IMR-90 (cell line): ENCODE results near the gene PTP4A2. TPM values are rescaled to one million over a fixed set of nuclear protein-coding genes. Genes with fewer than 3 reads are reported as not detected.

Experiments
- ATAC-seq: fragments of 200-7000 bp; cut with Tn5 transposase; 2 replicates; pipeline ENCODE4 v1.9.1; 2020; ENCODE audit warnings: low read depth, mild to moderate bottlenecking, moderate library complexity
- BruUV-seq: library from RNA; stranded (reverse); fragments of 400-500 nt; replicated peaks from 2 replicates; lab custom pipeline; 2021; lab: Mats Ljungman, UMichigan
- CTCF ChIA-PET: fragments of 300-600 bp; formaldehyde crosslinking; extraction: SDS; loops from one replicate; lab custom pipeline; 2021; ENCODE audit warnings: antibody characterized with exemption; lab: Yijun Ruan, JAX
- POLR2A ChIA-PET: fragments of 300-600 bp; sonication (Branson Sonifier 250); formaldehyde crosslinking; loops from one replicate; lab custom pipeline; 2022; ENCODE audit warnings: antibody characterized with exemption; ENCODE audit not compliant: unreplicated experiment; lab: Charles Lee
- DNase-seq: peaks from one replicate; pipeline ENCODE4 v3.0.0; 2013
- H2AFZ ChIP-seq: replicated peaks from 2 replicates; pipeline ENCODE3; 2013; ENCODE audit warnings: low read length, mild to moderate bottlenecking; ENCODE audit not compliant: poor library complexity
- H2AK5ac ChIP-seq: 2 replicates; pipeline ENCODE4 v1.6.1; 2013; ENCODE audit warnings: low read depth, low read length, inconsistent platforms
- H2AK9ac ChIP-seq: replicated peaks from 2 replicates; pipeline ENCODE3; 2013; ENCODE audit warnings: mild to moderate bottlenecking, low read depth, low read length, moderate library complexity; ENCODE audit not compliant: poor library complexity
- H2BK120ac ChIP-seq: 2 replicates; pipeline ENCODE4 v1.6.1; 2013; ENCODE audit warnings: low read depth, low read length, inconsistent platforms
- H2BK15ac ChIP-seq: 3 replicates; pipeline ENCODE4 v1.6.1; 2013; ENCODE audit warnings: low read depth, low read length, inconsistent platforms
- H2BK20ac ChIP-seq: 2 replicates; pipeline ENCODE4 v1.6.1; 2013; ENCODE audit warnings: low read depth, mild to moderate bottlenecking, inconsistent platforms, low read length, moderate library complexity
- H2BK5ac ChIP-seq: 2 replicates; pipeline ENCODE4 v1.6.1; 2013; ENCODE audit warnings: mild to moderate bottlenecking, low read depth, low read length, inconsistent platforms; ENCODE audit not compliant: poor library complexity, severe bottlenecking
- H3K14ac ChIP-seq: replicated peaks from 2 replicates; pipeline ENCODE4 v1.6.1; 2013; ENCODE audit warnings: low read depth, low read length, inconsistent platforms
- H3K18ac ChIP-seq: 2 replicates; pipeline ENCODE4 v1.6.1; 2013; ENCODE audit warnings: low read depth, low read length, control low read depth
- H3K23ac ChIP-seq: 2 replicates; pipeline ENCODE4 v1.6.1; 2013; ENCODE audit warnings: low read depth, low read length, inconsistent platforms
- H3K27ac ChIP-seq: 2 replicates; pipeline ENCODE4 v1.5.1; 2013; ENCODE audit warnings: mild to moderate bottlenecking, control low read depth, low read length; ENCODE audit not compliant: insufficient read depth
- H3K27me3 ChIP-seq: 2 replicates; pipeline ENCODE4 v1.6.1; 2013; ENCODE audit warnings: low read length; ENCODE audit not compliant: control insufficient read depth, insufficient read depth
- H3K36me3 ChIP-seq: 2 replicates; pipeline ENCODE4 v1.6.1; 2013; ENCODE audit warnings: low read length, mixed read lengths; ENCODE audit not compliant: control insufficient read depth, insufficient read depth
- H3K4ac ChIP-seq: 2 replicates; pipeline ENCODE4 v1.6.1; 2013; ENCODE audit warnings: low read depth, low read length, inconsistent platforms
- H3K4me1 ChIP-seq: 2 replicates; pipeline ENCODE4 v1.6.1; 2013; ENCODE audit warnings: low read length, mixed read lengths; ENCODE audit not compliant: control insufficient read depth, insufficient read depth
- H3K4me2 ChIP-seq: 2 replicates; pipeline ENCODE4 v1.6.1; 2013; ENCODE audit warnings: low read depth, mild to moderate bottlenecking, control low read depth, low read length, moderate library complexity
- H3K4me3 ChIP-seq: 2 replicates; pipeline ENCODE4 v1.5.1; 2013; ENCODE audit warnings: low read depth, mild to moderate bottlenecking, control low read depth, low read length, moderate library complexity; ENCODE audit not compliant: insufficient read depth
- H3K56ac ChIP-seq: 2 replicates; pipeline ENCODE4 v1.6.1; 2013; ENCODE audit warnings: low read length, inconsistent platforms; ENCODE audit not compliant: insufficient read depth; ENCODE audit errors: extremely low read depth
- H3K79me1 ChIP-seq, 2 experiments: 2 replicates each; pipeline ENCODE4 v1.6.1; 2013; ENCODE audit warnings: low read length in 2 of 2, inconsistent platforms in 1 of 2, low read depth in 1 of 2
- H3K9ac ChIP-seq: 2 replicates; pipeline ENCODE4 v1.6.1; 2013; ENCODE audit warnings: low read depth, low read length, control low read depth
- H3K9me1 ChIP-seq: 2 replicates; pipeline ENCODE4 v1.6.1; 2013; ENCODE audit warnings: low read length, inconsistent platforms; ENCODE audit not compliant: insufficient read depth
- H3K9me3 ChIP-seq: 2 replicates; pipeline ENCODE4 v1.6.1; 2013; ENCODE audit warnings: low read length; ENCODE audit not compliant: control insufficient read depth, insufficient read depth
- H4K20me1 ChIP-seq: 2 replicates; pipeline ENCODE4 v1.6.1; 2013; ENCODE audit warnings: low read length, inconsistent platforms; ENCODE audit not compliant: insufficient read depth
- H4K5ac ChIP-seq: 2 replicates; pipeline ENCODE4 v1.6.1; 2013; ENCODE audit warnings: mild to moderate bottlenecking, low read depth, low read length, control low read depth
- H4K8ac ChIP-seq, 2 experiments: 2 replicates each; pipeline ENCODE4 v1.6.1; 2013; ENCODE audit warnings: low read depth in 2 of 2, low read length in 2 of 2, control low read depth in 1 of 2, inconsistent platforms in 1 of 2
- H4K91ac ChIP-seq: 2 replicates; pipeline ENCODE4 v1.6.1; 2013; ENCODE audit warnings: low read depth, low read length, inconsistent platforms; ENCODE audit not compliant: insufficient read depth
- BHLHE40 ChIP-seq: fragments of 150-350 bp; IDR thresholded peaks from 2 replicates; pipeline ENCODE4 v1.6.1; 2016; ENCODE audit warnings: mild to moderate bottlenecking, low read depth, low read length
- CEBPB ChIP-seq: IDR thresholded peaks from 2 replicates; pipeline ENCODE4 v1.6.1; 2012; ENCODE audit warnings: low read depth, low read length, improper control_type of control experiment
- CHD1 ChIP-seq: IDR thresholded peaks from 2 replicates; pipeline ENCODE4 v1.6.1; 2012; ENCODE audit warnings: low read depth, low read length, improper control_type of control experiment
- CTCF ChIP-seq: conservative IDR thresholded peaks from 2 replicates; pipeline ENCODE4 v1.5.1; 2012; ENCODE audit warnings: mild to moderate bottlenecking, low read depth, low read length, improper control_type of control experiment
- ELK1 ChIP-seq: fragments of 150-350 bp; IDR thresholded peaks from 2 replicates; pipeline ENCODE4 v1.6.1; 2016; ENCODE audit warnings: low read depth, mild to moderate bottlenecking, low read length, moderate library complexity, borderline replicate concordance
- MAFK ChIP-seq: IDR thresholded peaks from 2 replicates; pipeline ENCODE4 v1.6.1; 2012; ENCODE audit warnings: low read depth, low read length, improper control_type of control experiment
- MXI1 ChIP-seq: IDR thresholded peaks from 2 replicates; pipeline ENCODE4 v1.6.1; 2012; ENCODE audit warnings: low read depth, mild to moderate bottlenecking, low read length, moderate library complexity, borderline replicate concordance
- NFE2L2 ChIP-seq: fragments of 150-350 bp; IDR thresholded peaks from 2 replicates; pipeline ENCODE4 v1.6.1; 2016; ENCODE audit warnings: low read depth, mild to moderate bottlenecking, low read length
- POLR2A ChIP-seq: IDR thresholded peaks from 2 replicates; pipeline ENCODE4 v1.6.1; 2012; ENCODE audit warnings: mild to moderate bottlenecking, low read depth, low read length
- RCOR1 ChIP-seq: IDR thresholded peaks from 2 replicates; pipeline ENCODE4 v1.6.1; 2012; ENCODE audit warnings: mild to moderate bottlenecking, low read length, improper control_type of control experiment; ENCODE audit not compliant: insufficient replicate concordance
- RFX5 ChIP-seq: IDR thresholded peaks from 2 replicates; pipeline ENCODE4 v1.8.0; 2012; ENCODE audit warnings: low read depth, mild to moderate bottlenecking, low read length, moderate library complexity
- SMC3 ChIP-seq: fragments of 150-350 bp; IDR thresholded peaks from 2 replicates; pipeline ENCODE4 v1.6.1; 2016; ENCODE audit warnings: low read depth, mild to moderate bottlenecking, antibody characterized with exemption, low read length, moderate library complexity
- USF2 ChIP-seq: fragments of 150-350 bp; IDR thresholded peaks from 2 replicates; pipeline ENCODE4 v1.6.1; 2017; ENCODE audit warnings: mild to moderate bottlenecking, antibody characterized with exemption, low read length, low read depth
- WGBS, 2 experiments: methylation state at CpG; one replicate each; pipeline versions ENCODE4 v1.1.5 to v1.1.7; 2013; ENCODE audit warnings: missing lambda C conversion rate in 2 of 2; ENCODE audit not compliant: insufficient read length in 1 of 2; ENCODE audit errors: extremely low coverage in 2 of 2; 5-methylcytosine and 5-hydroxymethylcytosine counted together
- dilution Hi-C: fragments of 300-500 bp; cut with HindIII; formaldehyde crosslinking; loops from one replicate; pipeline ENCODE4 v1.14.3; 2018; ENCODE audit warnings: low sequenced_read_pairs; ENCODE audit not compliant: unreplicated experiment
- in situ Hi-C: fragments of 300-500 bp; cut with MboI; formaldehyde crosslinking; loops from 3 replicates; pipeline ENCODE4 v1.14.3; 2019; ENCODE audit warnings: low sequenced_read_pairs, inconsistent platforms, mixed read lengths
- intact Hi-C: fragments of 100-400 bp; cut with micrococcal nuclease; formaldehyde crosslinking; loops from 2 replicates; pipeline ENCODE4 v1.10.0; 2022
- polyA plus RNA-seq, 3 experiments: library from polyadenylated mRNA; depleted of rRNA; stranded (reverse); fragments of >200 nt; gene quantifications; 2 replicates each; pipeline ENCODE4 v1.2.3, GENCODE V29; 2012; ENCODE audit warnings: low replicate concordance in 1 of 3
- total RNA-seq: library from RNA; depleted of rRNA; stranded (reverse); fragments of >200 nt; gene quantifications from 2 replicates; pipeline ENCODE4 v1.2.3, GENCODE V29; 2012

Gene PTP4A2
- total and polyA plus RNA-seq, 2 of the 4 experiments (the other 2 are of a cell fraction), result 135 to 328 TPM

GRCh38 chr1:31939484-31940329 is 1.5 kb upstream of the PTP4A2 start:
- ChIA-PET POLR2A (no interaction called here), CTCF (interaction anchor here (1.3 to 3.2 kb wide), 3 partner anchors 16 to 124 kb away, joined by 3 to 27 read pairs (median 11); partner anchors contain the start of gene SPOCD1)
- Histone ChIP-seq H3K9me1 (peaks cover 14% of the 10 kb centered on the region), H2AK9ac (peak overlapping the region; percentile 8), H3K9me3 (no peaks in the 10 kb centered on the region), H3K4me3 (no peak overlapping the region), H3K36me3 (no peaks in the 10 kb centered on the region), H3K9ac (no peak overlapping the region), H3K4me2 (no peak overlapping the region), H4K8ac (peak overlapping the region in 1 of 2 experiments; percentile 68; a peak in 2 of 4 replicates), H4K20me1 (peaks cover 30% of the 10 kb centered on the region), H3K23ac (no peak overlapping the region), H2AK5ac (peak overlapping the region; percentile 75), H3K79me1 (peaks cover 4 to 20% of the 10 kb centered on the region in 2 experiments; a peak in 2 of 4 replicates), H3K56ac (no peak overlapping the region), H4K91ac (peak overlapping the region; percentile 34; the same call in 1 of the 2 replicates), H2BK15ac (peak overlapping the region; percentile 61; the same call in 1 of the 3 replicates), H3K4ac (peak overlapping the region; percentile 67), H4K5ac (peak overlapping the region; percentile 14; the same call in 1 of the 2 replicates), H3K18ac (no peak overlapping the region), H3K27ac (peak overlapping the region; percentile 43), H2BK5ac (peak overlapping the region; percentile 50), H2BK120ac (peak overlapping the region; percentile 44; the same call in 1 of the 2 replicates), H2AFZ (peak overlapping the region; percentile 75), H3K4me1 (peaks cover 24% of the 10 kb centered on the region), H3K14ac (peak overlapping the region; percentile 10; the same call in 1 of the 2 replicates), H3K27me3 (no peaks in the 10 kb centered on the region), H2BK20ac (peak overlapping the region; percentile 33; the same call in 1 of the 2 replicates)
- in situ Hi-C loops (no loop called here), intact Hi-C loops (no loop called here), dilution Hi-C loops (no loop called here)
- ATAC-seq (no peak), DNase-seq (peak; percentile 90)
- WGBS, 2 experiments, result 89% methylated on average over 8 of the region's 16 CpGs; no CpG with 5 or more reads in 1 of the 2 experiments
- no TSS peak for BruUV-seq
- TF ChIP-seq MAFK (no peak), ELK1 (no peak), SMC3 (peak; percentile 74), CHD1 (no peak), POLR2A (no peak), NFE2L2 (no peak), CTCF (peak; percentile 59), BHLHE40 (no peak), MXI1 (no peak), RFX5 (no peak), USF2 (no peak), CEBPB (peak; percentile 76), RCOR1 (no peak)
